Panc1 (cell line): Measurements from ENCODE around the gene IGDCC3. TPM values are rescaled to one million over a fixed set of nuclear protein-coding genes. Genes with fewer than 3 reads are reported as not detected.
A peak's percentile ranks its signal among the peaks of the same experiment; 100 is the strongest.

Source experiments
- ATAC-seq: fragments of 200-7000 bp; cut with Tn5 transposase; 2 replicates; pipeline ENCODE4 v1.9.1; 2020; ENCODE audit warnings: mild to moderate bottlenecking, moderate library complexity
- BruUV-seq: library from RNA; stranded (reverse); fragments of 400-500 nt; replicated peaks from 2 replicates; lab custom pipeline; 2021; lab: Mats Ljungman, UMichigan
- CTCF ChIA-PET: fragments of 300-600 bp; sonication (Branson Sonifier 250); formaldehyde crosslinking; loops from one replicate; lab custom pipeline; 2022; ENCODE audit warnings: antibody characterized with exemption; lab: Charles Lee
- POLR2A ChIA-PET: fragments of 300-600 bp; sonication (Branson Sonifier 250); formaldehyde crosslinking; loops from one replicate; lab custom pipeline; 2022; ENCODE audit warnings: antibody characterized with exemption; lab: Charles Lee
- DNase-seq: peaks from one replicate; pipeline ENCODE4 v3.0.0-alpha.2; 2010; ENCODE audit warnings: low read depth, low spot score
- H3K27ac ChIP-seq: 2 replicates; pipeline ENCODE4 v1.5.1; 2011; ENCODE audit warnings: mild to moderate bottlenecking, low read length, inconsistent platforms
- H3K27me3 ChIP-seq: fragments of 200-500 bp; sonication (Bioruptor generic); 2 replicates; pipeline ENCODE4 v1.6.0; 2014; ENCODE audit warnings: low read length, inconsistent platforms; ENCODE audit not compliant: control insufficient read depth, insufficient read depth
- H3K36me3 ChIP-seq: fragments of 200-500 bp; sonication (Bioruptor generic); 2 replicates; pipeline ENCODE4 v1.5.1; 2014; ENCODE audit warnings: inconsistent platforms, mild to moderate bottlenecking, low read length, moderate library complexity; ENCODE audit not compliant: control insufficient read depth, insufficient read depth
- H3K4me1 ChIP-seq: 2 replicates; pipeline ENCODE4 v1.5.1; 2011; ENCODE audit warnings: inconsistent platforms, mild to moderate bottlenecking, low read length, moderate library complexity; ENCODE audit not compliant: control insufficient read depth, insufficient read depth
- H3K4me3 ChIP-seq, 2 experiments: 2 replicates each; pipeline ENCODE4 v1.5.1; 2011 to 2012; ENCODE audit warnings: low read depth in 2 of 2, low read length in 2 of 2, mild to moderate bottlenecking in 2 of 2, inconsistent platforms in 1 of 2, moderate library complexity in 1 of 2
- H3K9me3 ChIP-seq: fragments of 200-500 bp; sonication (Bioruptor generic); 2 replicates; pipeline ENCODE4 v1.5.1; 2014; ENCODE audit warnings: low read depth, mild to moderate bottlenecking, inconsistent platforms, low read length, moderate library complexity; ENCODE audit not compliant: control insufficient read depth, insufficient read depth
- POLR2AphosphoS5 ChIP-seq: IDR thresholded peaks from 2 replicates; pipeline ENCODE4 v1.6.1; 2012; ENCODE audit warnings: mild to moderate bottlenecking, low read depth, low read length, moderate library complexity
- REST ChIP-seq, 2 experiments: IDR thresholded peaks; 2 replicates each; pipeline ENCODE4 v1.6.1; 2011 to 2012; ENCODE audit warnings: low read depth in 2 of 2, control low read depth in 1 of 2, low read length in 1 of 2, mild to moderate bottlenecking in 1 of 2, moderate library complexity in 1 of 2; ENCODE audit not compliant: insufficient read depth in 1 of 2
- SIN3A ChIP-seq: IDR thresholded peaks from 2 replicates; pipeline ENCODE4 v1.6.1; 2012; ENCODE audit warnings: low read depth, mild to moderate bottlenecking, low read length, moderate library complexity, borderline replicate concordance; ENCODE audit not compliant: insufficient read depth
- TCF7L2 ChIP-seq: IDR thresholded peaks from 2 replicates; pipeline ENCODE4 v1.6.1; 2011; ENCODE audit warnings: mild to moderate bottlenecking, low read depth, low read length, inconsistent platforms
- in situ Hi-C: cut with HindIII; loops from 2 replicates; pipeline ENCODE4 v1.10.0; 2016; ENCODE audit warnings: low sequenced_read_pairs, low pct_unique_long_range_greater_than_20kb
- intact Hi-C: fragments of 100-400 bp; cut with micrococcal nuclease; formaldehyde crosslinking; loops from one replicate; pipeline ENCODE4 v1.10.0; 2022; ENCODE audit not compliant: unreplicated experiment
- total RNA-seq: library from RNA; stranded (reverse); gene quantifications from one replicate; pipeline ENCODE4 v1.2.1, GENCODE V29; 2021; ENCODE audit not compliant: unreplicated experiment
- TF ChIP-seq, protein P1 (sequence below): fragments of 450-650 bp; IDR thresholded peaks from 2 replicates; pipeline ENCODE4 v1.5.1; 2017; ENCODE audit warnings: mild to moderate bottlenecking

Gene IGDCC3
- total RNA-seq, 1 experiment from 2014 or later: 0.18 TPM

DNA sequence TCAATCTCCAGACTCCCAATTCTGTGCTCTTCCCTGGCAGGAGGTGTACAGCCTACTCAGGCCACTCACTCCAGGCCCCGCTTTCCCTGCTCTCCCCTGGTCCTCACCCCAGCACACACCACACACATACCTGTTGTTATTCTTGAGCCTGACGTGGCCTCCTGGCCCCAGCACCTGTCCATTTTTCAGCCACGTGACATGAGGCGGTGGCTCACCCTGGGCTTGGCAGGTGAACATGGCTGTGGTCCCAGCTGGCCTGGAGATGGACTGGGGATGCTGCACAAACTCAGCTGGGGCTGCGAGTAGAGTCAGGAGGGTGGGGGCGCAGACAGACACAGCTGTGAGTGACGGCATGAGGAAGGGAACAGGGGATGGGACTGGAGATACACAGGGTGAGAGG, 46.0 kb downstream of the IGDCC3 start:
- intact Hi-C loops: no loop called here
- in situ Hi-C loops: no loop called here
- DNase-seq: no peak
- H3K4me3 ChIP-seq: no peak overlapping the region
- H3K36me3 ChIP-seq: no peaks in the 10 kb centered on the region
- H3K4me1 ChIP-seq: no peaks in the 10 kb centered on the region
- no TSS peak for BruUV-seq
- H3K9me3 ChIP-seq: no peaks in the 10 kb centered on the region
- no peak overlapping the region for H3K27ac ChIP-seq
- CTCF ChIA-PET: no interaction called here
- TF ChIP-seq TCF7L2 (no peak), REST (IDR thresholded peaks at IDR 0.05; ENCODE audit: insufficient read depth in 1 of 2, low read depth in 2 of 2, low read length in 1 of 2) (no peak), SIN3A (no peak), POLR2AphosphoS5 (no peak)
- TF ChIP-seq, protein P1, sequence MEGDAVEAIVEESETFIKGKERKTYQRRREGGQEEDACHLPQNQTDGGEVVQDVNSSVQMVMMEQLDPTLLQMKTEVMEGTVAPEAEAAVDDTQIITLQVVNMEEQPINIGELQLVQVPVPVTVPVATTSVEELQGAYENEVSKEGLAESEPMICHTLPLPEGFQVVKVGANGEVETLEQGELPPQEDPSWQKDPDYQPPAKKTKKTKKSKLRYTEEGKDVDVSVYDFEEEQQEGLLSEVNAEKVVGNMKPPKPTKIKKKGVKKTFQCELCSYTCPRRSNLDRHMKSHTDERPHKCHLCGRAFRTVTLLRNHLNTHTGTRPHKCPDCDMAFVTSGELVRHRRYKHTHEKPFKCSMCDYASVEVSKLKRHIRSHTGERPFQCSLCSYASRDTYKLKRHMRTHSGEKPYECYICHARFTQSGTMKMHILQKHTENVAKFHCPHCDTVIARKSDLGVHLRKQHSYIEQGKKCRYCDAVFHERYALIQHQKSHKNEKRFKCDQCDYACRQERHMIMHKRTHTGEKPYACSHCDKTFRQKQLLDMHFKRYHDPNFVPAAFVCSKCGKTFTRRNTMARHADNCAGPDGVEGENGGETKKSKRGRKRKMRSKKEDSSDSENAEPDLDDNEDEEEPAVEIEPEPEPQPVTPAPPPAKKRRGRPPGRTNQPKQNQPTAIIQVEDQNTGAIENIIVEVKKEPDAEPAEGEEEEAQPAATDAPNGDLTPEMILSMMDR: no peak
- no peaks in the 10 kb centered on the region for H3K27me3 ChIP-seq
- no peak for ATAC-seq
- POLR2A ChIA-PET: no interaction called here

DNA sequence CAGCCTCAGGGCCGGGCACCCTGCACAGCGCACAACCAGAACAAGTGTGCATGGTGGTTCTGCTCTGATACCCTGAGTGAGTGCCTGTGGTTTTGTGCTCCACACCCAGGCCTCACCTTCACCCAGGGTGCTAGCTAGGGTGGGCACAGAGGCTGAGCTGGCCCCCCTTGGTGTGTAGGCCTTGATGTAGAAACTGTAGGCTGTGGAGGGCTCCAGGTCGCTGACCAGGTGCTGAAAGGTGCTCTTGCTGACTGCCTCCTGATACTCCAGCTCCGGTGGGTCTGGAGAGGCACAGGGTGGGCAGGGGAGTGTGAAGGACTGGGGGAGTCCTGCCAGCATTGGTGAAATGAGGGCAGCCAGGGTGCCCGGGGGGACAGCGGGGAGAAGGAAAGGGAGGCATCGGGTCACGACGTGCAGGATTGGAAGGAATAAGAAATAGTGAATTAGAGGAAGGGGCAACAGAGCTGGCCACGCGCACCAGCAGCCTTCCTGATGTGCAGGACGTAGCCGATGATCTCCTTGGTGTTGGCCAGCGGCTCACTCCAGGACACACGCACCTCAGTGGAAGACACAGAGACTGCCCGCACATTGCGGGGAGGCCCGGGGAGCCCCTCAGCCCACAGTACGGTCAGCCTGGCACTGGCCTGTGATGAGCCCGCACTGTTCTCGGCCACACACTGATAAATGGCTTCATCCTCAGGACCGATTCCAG, 46.7 kb downstream of the IGDCC3 start:
- intact Hi-C loops: no loop called here
- TF ChIP-seq TCF7L2 (no peak), REST (IDR thresholded peaks at IDR 0.05; ENCODE audit: insufficient read depth in 1 of 2, low read depth in 2 of 2, low read length in 1 of 2) (peak; percentile 81)
- no peaks in the 10 kb centered on the region for H3K4me1 ChIP-seq
- no peaks in the 10 kb centered on the region for H3K9me3 ChIP-seq
- ChIA-PET POLR2A (interaction anchor here (0.6 kb wide), 1 partner anchor 198 kb away, joined by 3 read pairs; no protein-coding TSS in a partner anchor), CTCF (no interaction called here)
- H3K36me3 ChIP-seq: no peaks in the 10 kb centered on the region
- DNase-seq: no peak
- no TSS peak for BruUV-seq
- no peak for ATAC-seq
- H3K4me3 ChIP-seq: no peak overlapping the region
- in situ Hi-C loops: no loop called here
- H3K27ac ChIP-seq: no peak overlapping the region
- no peaks in the 10 kb centered on the region for H3K27me3 ChIP-seq
